ENCODE data around the gene PHEX.

DNA sequence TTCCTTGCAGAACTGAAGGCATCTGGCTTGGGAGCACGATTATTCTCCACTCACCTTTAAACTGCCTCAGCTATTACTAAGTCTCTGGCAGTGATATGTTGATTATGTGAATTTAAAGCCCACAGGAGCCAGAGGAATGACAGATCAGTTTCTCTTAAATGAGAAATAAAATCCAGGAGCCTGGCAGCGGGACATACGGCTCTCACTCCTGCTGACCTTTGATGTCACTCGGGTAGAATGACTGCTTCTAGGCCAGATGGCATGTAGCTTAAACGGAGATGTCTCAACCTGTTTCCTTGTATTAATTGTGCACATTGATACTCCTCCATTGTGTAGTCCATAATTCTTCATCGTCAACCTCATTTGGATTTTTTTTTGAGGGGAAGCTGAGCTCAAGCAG, 236.6 kb downstream of the PHEX start:
- TF ChIP-seq, protein P1, sequence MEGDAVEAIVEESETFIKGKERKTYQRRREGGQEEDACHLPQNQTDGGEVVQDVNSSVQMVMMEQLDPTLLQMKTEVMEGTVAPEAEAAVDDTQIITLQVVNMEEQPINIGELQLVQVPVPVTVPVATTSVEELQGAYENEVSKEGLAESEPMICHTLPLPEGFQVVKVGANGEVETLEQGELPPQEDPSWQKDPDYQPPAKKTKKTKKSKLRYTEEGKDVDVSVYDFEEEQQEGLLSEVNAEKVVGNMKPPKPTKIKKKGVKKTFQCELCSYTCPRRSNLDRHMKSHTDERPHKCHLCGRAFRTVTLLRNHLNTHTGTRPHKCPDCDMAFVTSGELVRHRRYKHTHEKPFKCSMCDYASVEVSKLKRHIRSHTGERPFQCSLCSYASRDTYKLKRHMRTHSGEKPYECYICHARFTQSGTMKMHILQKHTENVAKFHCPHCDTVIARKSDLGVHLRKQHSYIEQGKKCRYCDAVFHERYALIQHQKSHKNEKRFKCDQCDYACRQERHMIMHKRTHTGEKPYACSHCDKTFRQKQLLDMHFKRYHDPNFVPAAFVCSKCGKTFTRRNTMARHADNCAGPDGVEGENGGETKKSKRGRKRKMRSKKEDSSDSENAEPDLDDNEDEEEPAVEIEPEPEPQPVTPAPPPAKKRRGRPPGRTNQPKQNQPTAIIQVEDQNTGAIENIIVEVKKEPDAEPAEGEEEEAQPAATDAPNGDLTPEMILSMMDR (IDR thresholded peaks at IDR 0.05) = no peak
- no peak for TF ChIP-seq POLR2A (IDR thresholded peaks at IDR 0.05)

All from body of pancreas (tissue), 4 donors.